Tibial nerve (tissue), 3 donors: ENCODE measurements around the gene PTCD1.

Experiments
- POLR2A ChIP-seq, 2 donors: fragments of 450-650 bp; IDR thresholded peaks; one replicate each; pipeline ENCODE4 v1.6.1; 2017; ENCODE audit warnings: antibody characterized with exemption in 2 of 2, mild to moderate bottlenecking in 2 of 2, moderate library complexity in 2 of 2
- TF ChIP-seq, protein P1 (sequence below), 5 experiments: fragments of 200-600 bp in 3 of 5; fragments of 450-650 bp in 2 of 5; sonication (generic) in 3 of 5; IDR thresholded peaks; one replicate each; pipeline ENCODE4 v1.5.1; 2016 to 2019; ENCODE audit warnings: antibody characterized with exemption in 5 of 5, mild to moderate bottlenecking in 3 of 5, moderate library complexity in 2 of 5

GRCh38 chr7:99472561-99473314 is 34.1 kb upstream of the PTCD1 start, which contains the start of gene ZNF789:
- TF ChIP-seq, protein P1, sequence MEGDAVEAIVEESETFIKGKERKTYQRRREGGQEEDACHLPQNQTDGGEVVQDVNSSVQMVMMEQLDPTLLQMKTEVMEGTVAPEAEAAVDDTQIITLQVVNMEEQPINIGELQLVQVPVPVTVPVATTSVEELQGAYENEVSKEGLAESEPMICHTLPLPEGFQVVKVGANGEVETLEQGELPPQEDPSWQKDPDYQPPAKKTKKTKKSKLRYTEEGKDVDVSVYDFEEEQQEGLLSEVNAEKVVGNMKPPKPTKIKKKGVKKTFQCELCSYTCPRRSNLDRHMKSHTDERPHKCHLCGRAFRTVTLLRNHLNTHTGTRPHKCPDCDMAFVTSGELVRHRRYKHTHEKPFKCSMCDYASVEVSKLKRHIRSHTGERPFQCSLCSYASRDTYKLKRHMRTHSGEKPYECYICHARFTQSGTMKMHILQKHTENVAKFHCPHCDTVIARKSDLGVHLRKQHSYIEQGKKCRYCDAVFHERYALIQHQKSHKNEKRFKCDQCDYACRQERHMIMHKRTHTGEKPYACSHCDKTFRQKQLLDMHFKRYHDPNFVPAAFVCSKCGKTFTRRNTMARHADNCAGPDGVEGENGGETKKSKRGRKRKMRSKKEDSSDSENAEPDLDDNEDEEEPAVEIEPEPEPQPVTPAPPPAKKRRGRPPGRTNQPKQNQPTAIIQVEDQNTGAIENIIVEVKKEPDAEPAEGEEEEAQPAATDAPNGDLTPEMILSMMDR (IDR thresholded peaks at IDR 0.05) = no peak
- TF ChIP-seq POLR2A (IDR thresholded peaks at IDR 0.05) = peak; percentile 9 to 61
